GM18508 (cell line): ENCODE measurements around the gene IGFBP4.

Experiments
- ATAC-seq: cut with Tn5 transposase; IDR thresholded peaks from one replicate; pipeline ENCODE4 v1.9.1; 2021; ENCODE audit warnings: moderate number of reproducible peaks; ENCODE audit not compliant: insufficient read depth, unreplicated experiment

The IGFBP4 gene

DNA sequence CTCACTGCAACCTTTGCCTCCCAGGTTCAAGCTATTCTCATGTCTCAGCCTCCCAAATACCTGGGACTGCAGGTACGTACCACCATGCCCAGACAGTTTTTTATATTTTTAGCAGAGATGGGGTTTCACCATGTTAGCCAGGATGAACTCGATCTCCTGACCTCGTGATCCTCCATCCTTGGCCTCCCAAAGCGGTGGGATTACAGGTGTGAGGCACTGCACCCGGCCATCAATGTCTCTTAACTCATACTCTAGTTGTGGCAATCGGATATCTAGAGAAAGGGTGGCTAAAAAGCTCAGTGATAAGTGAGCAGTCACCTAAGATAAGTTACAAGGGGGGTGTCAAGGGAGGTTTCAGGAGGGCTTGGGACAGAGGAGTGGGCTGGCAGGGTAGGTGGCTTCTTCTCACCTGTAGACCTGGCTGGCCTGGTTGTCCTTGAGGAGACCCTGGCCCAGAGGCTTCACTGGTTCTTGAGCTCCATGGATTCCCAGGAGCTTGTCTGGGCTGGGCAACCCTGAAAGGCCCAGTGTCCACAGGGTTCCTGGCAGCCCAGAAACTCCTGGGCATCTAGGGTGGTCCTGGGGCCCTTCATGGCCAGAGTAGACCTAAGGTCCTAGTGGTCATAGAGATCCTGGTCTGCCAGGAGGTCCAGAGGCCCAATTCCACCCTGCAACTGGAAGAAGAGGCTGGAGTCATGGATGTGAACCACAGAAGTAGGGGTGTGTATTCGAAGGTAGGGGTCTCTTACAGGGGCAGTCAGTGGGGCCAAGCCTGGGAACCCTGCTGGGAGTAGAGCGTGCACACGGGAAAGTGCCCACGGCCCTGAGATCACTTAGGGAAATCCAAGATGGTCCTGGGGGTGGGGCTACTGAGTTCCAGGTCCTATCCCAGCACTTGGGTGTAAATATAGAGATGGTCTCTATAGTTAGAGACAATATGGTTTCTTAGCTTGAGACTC is 12.7 kb upstream of the IGFBP4 start:
- no peak for ATAC-seq

GRCh38 chr17:40431231-40431602 is 12.0 kb upstream of the IGFBP4 start:
- no peak for ATAC-seq

GRCh38 chr17:40432864-40433528 is 10.3 kb upstream of the IGFBP4 start:
- ATAC-seq: no peak

- ATAC-seq: no peak
These were observed 9.5 kb upstream of the IGFBP4 start for GRCh38 chr17:40433551-40434415.

- no peak for ATAC-seq
These were observed 6.6 kb upstream of the IGFBP4 start for GRCh38 chr17:40436636-40437035.

- no peak for ATAC-seq
These were observed 6.0 kb upstream of the IGFBP4 start for GRCh38 chr17:40437095-40437732.

- ATAC-seq: no peak
These were observed 3.1 kb upstream of the IGFBP4 start for GRCh38 chr17:40440166-40440565.

DNA sequence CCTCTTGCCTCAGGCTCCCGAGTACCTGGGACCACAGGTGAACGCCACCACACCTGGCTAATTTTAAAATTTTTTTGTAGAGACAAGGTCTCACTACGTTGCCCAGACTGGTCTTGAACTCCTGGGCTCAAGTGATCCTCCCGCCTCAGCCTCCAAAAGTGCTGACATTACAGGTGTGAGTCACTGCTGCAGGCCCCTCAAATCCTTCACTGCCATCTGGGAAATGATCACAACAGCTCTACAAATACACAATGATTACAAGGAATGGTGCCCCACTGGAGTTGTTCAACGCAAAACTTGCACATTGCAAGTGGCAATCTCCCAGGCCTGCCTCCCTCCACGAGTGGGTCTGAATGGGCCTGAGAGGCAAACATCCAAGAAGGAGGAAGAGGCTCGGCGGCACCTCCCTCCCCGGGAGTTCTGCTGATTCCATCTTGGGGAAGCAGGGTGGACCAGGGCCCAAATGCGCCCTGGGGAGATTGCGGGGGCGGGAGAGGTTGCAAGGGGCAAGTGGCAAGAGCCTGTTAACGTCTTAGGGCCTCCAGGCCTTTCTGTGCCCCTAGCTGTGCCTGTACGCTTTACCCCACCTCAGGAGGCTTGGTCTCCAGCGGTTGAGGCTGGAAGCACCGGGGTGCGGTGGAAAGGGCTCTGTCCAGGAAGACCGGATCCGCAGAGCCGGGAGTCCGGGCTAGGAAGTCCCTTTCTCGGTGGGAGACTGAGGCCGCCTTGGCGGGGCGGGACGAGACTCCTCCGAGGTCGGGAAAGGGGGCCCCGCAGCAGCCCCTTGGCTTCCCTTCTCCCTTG is 656 bp upstream of the IGFBP4 start:
- no peak for ATAC-seq

DNA sequence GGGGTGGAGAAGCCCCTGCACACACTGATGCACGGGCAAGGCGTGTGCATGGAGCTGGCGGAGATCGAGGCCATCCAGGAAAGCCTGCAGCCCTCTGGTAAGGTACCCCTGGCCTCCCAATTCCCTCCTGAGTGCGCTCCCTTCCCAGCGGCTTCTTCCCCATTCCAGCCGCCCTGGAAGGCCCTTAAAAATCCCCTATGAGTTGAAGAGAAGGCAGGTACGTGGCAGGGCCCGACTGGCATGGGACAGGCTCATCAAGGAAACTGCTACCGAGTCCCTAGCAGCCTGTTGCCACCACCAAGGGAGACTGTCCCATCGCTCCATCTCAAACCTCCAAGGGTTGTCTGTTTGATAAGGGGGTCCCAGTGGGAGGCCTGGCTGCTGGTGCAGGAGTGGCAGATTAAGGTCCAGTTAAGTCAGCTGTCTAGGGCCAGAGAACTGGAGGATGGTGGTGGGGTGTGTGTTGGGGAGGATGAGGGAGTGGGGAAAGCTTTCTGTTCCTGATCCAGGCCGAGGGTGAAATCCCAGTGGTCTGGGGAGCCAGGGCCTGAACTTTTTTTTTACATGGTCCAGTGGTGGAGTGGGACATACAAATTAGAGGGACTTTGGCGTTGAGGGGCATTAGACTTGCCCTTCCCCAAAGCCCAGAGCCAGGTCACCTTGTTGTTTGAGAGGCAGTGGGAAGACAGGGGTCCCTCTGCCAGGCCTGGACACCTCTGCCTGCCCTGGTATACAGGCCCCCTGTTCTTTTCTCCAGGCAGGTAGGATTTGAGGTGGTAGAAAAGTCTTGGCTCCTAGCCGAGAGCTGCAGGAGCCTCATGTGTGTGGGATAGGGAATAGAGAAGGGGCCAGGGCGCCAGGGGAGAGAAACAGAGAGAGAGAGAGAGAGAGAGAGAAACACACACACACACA is 994 bp downstream of the IGFBP4 start:
- no peak for ATAC-seq

DNA sequence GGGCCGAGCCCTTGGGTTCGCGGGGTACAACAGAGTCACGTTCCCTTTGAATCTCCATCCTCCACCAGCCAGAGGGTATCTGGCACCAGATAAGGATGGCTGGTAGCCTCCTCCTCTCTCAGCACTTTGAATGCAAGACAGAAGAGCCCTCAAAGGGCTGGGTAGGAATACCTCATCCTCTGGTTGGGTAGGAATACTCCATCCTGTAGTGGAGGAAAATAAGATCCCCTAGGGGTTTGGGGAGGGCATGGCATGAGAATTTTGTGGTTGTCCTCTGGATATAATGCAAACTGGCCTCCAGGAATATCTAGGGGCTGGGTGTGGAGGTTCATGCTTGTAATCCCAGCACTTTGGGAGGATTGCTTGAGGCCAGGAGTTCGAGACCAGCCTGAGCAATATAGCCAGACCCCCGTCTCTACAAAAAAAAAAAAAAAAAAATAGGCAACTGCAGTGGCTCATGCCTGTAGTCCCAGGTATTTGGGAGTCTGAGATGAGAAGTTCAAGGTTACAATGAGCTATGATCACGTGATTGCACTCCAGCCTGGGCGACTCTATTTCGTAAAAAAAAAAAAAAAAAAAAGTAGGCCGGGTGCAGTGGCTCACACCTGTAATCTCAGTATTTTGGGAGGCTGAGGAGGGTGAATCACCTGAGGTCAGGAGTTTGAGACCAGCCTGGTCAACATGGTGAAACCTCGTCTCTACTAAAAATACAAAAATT is 2.7 kb downstream of the IGFBP4 start:
- ATAC-seq: no peak

GRCh38 chr17:40447148-40447644 is 3.9 kb downstream of the IGFBP4 start:
- ATAC-seq: no peak

GRCh38 chr17:40447806-40448205 is 4.6 kb downstream of the IGFBP4 start:
- ATAC-seq: no peak

DNA sequence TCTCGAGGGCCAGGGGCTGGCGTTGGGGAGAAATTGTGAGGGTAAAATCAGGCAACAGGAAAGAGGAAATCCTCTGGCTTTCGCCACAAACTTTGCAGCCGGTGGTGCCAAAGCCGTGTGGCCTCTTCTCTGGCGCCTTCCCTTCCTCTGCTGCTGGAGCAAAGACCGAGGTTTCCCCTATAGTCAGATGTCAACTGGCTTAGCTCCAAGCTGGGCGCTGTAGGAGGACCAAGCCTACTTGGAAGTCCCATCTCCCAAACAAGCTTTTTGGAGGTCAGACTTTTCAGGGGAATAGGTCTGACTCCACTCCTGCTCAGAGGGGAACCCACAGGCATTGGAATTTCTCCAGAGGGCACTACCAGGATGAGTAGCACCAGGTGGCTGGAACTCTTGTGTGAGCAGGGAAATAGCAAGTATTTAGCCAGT is 5.0 kb downstream of the IGFBP4 start:
- ATAC-seq: no peak

- no peak for ATAC-seq
These were observed 5.5 kb downstream of the IGFBP4 start for GRCh38 chr17:40448639-40449261.

- no peak for ATAC-seq
These were observed 6.9 kb downstream of the IGFBP4 start for GRCh38 chr17:40450175-40450574.

DNA sequence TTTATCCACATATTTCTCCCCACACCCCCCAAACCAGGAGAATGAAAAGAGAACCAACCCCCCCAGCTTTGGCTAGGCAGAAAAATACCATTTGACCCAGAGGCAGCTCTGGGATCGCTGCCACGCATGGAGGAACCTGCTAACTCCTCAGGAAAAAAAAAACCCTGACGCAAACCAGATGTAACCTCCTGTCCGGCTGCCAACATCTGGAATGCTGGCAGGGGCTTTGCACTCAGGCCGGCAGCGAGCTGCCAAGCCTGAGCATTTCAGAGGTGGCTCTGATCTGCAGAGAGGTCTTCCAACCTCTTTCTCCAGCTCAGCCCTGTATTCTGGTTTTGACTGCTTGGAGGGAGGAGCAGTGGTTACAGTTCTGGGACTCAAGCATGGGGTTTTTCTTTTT is 8.2 kb downstream of the IGFBP4 start:
- no peak for ATAC-seq

- ATAC-seq: no peak
These were observed 9.1 kb downstream of the IGFBP4 start for GRCh38 chr17:40452216-40452787.
